Measurements from ENCODE around the gene DHX58. TPM values are rescaled to one million over a fixed set of nuclear protein-coding genes. Genes with fewer than 3 reads are reported as not detected.
A peak's percentile ranks its signal among the peaks of the same experiment; 100 is the strongest.

Gene DHX58
- total RNA-seq, 3 donors from 2014 or later, result 2.0 to 8.4 (median 6.9) TPM

DNA sequence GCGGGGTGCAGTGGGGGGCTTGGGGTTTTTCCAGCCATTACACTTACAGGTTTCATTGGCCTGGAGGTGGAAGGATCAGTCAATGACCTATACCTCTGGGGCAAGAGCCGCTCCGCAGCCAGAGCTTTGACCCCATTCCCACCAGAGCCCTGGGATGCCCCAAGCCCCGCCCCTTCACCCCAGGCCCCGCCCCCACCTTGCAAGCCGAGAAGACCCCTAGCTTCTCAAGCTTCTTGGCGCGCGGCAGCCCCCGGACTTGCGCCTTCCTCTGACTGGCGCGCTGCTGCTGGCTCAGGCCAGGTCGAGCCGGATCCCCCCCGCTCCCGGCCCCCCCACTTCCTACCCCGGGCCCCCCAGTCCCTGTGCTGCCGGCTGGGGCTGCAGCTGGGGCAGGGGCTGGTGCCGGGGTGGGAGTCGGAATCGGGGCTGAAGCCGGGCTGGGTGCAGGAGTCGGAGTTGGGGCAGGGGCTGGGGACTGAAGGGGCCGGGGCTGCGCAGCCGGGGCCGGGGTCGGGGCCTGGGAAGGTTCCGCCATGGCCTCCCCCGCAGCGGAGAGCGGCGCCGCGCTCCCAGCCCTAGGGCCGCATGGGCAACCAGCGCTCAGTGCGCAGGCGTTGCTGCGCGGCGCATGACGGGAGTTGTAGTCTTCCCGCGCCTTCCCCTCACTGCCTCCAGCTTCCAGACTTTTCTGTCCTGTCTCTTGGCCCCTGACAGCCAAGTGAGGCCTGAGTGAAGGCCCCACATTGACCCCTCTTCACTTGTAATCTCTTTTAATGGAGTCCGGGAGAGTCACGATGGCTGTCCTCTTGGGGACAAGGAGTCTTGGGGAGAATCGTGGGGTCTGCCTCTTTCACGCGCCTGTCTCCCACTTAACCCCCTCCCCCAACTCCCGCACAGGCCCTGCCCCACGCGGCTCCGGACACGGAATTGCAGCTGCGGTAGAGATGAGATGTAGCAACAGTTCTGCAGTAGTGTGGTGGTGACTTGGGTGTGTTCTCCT, 8.6 kb upstream of the DHX58 start, which contains the start of gene KAT2A:
TSS of gene KAT2A (minus strand) at position 598 of the 1,000 bp plus-strand sequence. CDS start at position 535, 63 bp downstream.
- Mint-ChIP-seq H3K4me3 (peak within 1 kb of the TSS; percentile 75), H3K9me3 (no peaks in the 10 kb centered on the region), H3K4me1 (ENCODE audit: low read depth) (peaks cover 15% of the 10 kb centered on the region), H3K27me3 (ENCODE audit: low read depth) (no peaks in the 10 kb centered on the region), H3K36me3 (ENCODE audit: insufficient read depth) (peaks cover 18% of the 10 kb centered on the region)
- DNase-seq, result peak; percentile 71
- ATAC-seq, result peak; percentile 95 to 96

DNA sequence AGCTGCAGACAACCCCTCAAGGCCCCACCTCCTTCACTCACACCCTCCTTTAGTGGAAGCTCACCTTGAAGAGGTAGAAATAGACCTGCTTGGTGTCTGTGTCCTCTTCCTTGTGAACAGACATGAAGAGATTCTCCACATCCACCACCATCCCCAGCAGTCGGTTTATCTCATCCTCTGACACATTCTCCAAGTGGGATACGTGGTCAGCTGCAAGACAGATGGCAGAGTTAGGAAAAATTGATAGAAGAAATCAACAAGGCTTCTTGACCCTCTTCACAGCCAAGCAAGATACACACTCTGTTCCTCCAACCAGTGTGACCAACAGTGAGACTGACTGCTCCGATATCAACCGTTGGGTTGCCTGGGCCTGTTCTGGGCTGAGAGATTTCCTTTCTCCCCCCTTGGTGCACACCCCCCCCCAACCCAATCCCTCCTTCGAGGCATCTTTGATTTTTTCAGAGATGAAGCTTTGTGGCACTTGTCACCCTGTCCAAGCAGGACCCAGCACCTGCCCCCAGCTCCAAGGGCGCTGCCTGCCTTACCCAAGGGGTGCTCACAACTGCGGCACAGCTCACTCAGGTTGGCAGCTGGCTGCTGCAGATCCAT, 7.8 kb upstream of the DHX58 start:
- no peak for ATAC-seq
- H3K4me3 Mint-ChIP-seq, result peak overlapping the region; percentile 75

DNA sequence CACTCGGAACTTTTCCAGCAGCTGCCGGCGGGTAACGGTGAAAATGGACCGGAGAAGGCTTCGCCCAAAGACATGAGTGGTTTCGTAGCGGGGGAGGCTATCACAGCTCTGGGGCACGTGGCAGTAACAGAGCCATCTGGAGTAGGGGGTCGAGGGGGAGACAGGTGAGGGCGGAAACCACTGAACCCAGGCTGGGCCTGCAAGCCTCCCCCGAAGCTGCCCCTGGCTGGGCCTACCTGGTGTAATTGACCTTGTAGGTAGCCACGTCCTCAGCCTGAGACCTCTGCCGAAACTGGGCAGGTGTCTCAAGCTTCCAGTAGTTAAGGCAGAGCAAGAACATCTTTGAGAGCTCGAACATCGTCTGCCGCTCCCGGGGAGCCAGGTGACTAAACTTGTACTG, 6.8 kb upstream of the DHX58 start:
- H3K4me3 Mint-ChIP-seq, result peak overlapping the region; percentile 11
- H3K27me3 Mint-ChIP-seq (ENCODE audit: low read depth), result no peaks in the 10 kb centered on the region
- H3K4me1 Mint-ChIP-seq (ENCODE audit: low read depth), result peaks cover 20% of the 10 kb centered on the region
- H3K9me3 Mint-ChIP-seq, result no peaks in the 10 kb centered on the region
- no peak for DNase-seq
- no peak for ATAC-seq
- H3K36me3 Mint-ChIP-seq (ENCODE audit: insufficient read depth), result peaks cover 18% of the 10 kb centered on the region

More for the DNA sequence above, 7.8 kb upstream of the DHX58 start:
- no peaks in the 10 kb centered on the region for H3K9me3 Mint-ChIP-seq
- peaks cover 17% of the 10 kb centered on the region for H3K4me1 Mint-ChIP-seq (ENCODE audit: low read depth)
- peaks cover 18% of the 10 kb centered on the region for H3K36me3 Mint-ChIP-seq (ENCODE audit: insufficient read depth)
- DNase-seq, result no peak
- H3K27me3 Mint-ChIP-seq (ENCODE audit: low read depth), result no peaks in the 10 kb centered on the region

DNA sequence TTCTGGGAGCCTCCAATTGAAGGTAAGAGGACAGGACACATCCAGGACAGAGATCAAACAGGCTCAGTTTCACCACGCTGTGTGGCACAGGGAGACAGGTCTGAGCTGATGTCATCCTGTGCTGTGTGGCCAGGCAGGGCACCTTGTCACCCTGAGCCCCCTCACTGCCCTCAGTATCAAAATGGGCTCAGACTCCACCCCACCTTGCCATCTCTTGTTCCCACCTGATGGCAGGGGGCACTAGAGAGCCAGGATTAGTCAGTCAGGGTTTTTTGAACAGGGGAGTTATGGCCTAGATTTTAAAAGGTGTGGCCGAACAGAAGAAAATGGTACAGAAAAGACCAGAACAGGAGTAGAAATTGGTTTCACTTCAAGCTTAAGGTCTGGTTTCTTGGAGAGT, 6.0 kb upstream of the DHX58 start:
- DNase-seq, result peak; percentile 35
- Mint-ChIP-seq H3K27me3 (ENCODE audit: low read depth) (no peaks in the 10 kb centered on the region), H3K9me3 (no peaks in the 10 kb centered on the region), H3K4me3 (peak overlapping the region; percentile 1), H3K4me1 (ENCODE audit: low read depth) (peaks cover 20% of the 10 kb centered on the region), H3K36me3 (ENCODE audit: insufficient read depth) (peaks cover 19% of the 10 kb centered on the region)
- no peak for ATAC-seq

DNA sequence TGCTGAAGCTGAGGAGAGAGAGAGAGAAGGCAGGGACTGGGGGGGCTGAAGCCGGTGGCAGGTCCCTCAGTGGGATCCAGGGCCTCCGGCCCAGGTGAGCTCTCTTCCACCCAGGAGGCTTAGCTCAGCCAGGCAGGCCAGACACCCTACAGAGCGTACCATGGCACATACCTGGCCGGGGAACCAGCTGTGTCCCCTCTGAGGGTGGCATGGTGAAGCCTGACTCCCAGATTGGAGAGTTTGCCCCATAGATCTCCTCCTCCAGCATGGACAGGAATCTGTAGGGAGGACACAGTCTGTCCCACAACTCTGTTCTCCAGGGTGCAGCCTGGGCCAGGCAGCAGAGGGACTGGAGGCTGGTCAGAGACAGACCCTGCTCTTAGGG, 5.6 kb upstream of the DHX58 start:
- H3K27me3 Mint-ChIP-seq (ENCODE audit: low read depth), result no peaks in the 10 kb centered on the region
- peaks cover 20% of the 10 kb centered on the region for H3K4me1 Mint-ChIP-seq (ENCODE audit: low read depth)
- no peak for DNase-seq
- no peaks in the 10 kb centered on the region for H3K9me3 Mint-ChIP-seq
- H3K36me3 Mint-ChIP-seq (ENCODE audit: insufficient read depth), result peaks cover 19% of the 10 kb centered on the region
- no peak for ATAC-seq
- no peak overlapping the region for H3K4me3 Mint-ChIP-seq

DNA sequence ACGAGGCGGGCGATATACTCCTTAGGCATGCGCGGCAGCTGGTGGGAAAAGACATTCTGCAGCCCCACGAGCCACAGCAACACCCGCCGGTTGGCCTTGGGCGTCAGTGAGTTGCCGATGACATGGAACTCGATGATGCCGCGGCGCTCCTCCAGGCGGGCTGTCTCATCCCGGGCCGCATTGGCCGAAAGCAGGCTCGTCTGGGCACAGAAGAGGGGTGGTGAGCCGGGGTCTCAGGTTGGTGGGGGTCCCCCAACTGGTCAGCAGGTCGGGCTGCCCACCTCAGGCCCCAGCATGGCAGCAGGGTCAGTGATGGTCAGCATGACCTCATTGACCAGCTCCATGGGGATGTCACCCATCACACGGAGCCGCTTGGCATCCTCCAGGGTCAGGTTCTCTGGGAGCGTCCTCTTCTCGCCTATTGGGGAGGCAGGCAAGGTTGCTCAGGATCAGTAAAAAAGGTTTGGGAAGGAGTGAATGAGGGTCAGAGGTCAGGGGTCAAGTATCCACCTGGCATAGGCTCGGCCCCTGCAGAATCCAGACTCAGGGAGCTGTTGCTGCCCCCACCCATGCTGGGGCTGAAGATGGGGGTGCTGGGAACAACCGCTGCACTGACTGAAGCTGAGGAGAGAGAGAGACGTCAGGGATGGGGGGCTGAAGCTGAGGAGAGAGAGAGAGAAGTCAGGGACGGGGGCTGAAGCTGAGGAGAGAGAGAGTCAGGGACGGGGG, 5.0 kb upstream of the DHX58 start:
- no peak overlapping the region for H3K4me3 Mint-ChIP-seq
- H3K36me3 Mint-ChIP-seq (ENCODE audit: insufficient read depth), result peaks cover 19% of the 10 kb centered on the region
- H3K27me3 Mint-ChIP-seq (ENCODE audit: low read depth), result no peaks in the 10 kb centered on the region
- ATAC-seq (no peak), DNase-seq (no peak)
- no peaks in the 10 kb centered on the region for H3K9me3 Mint-ChIP-seq
- H3K4me1 Mint-ChIP-seq (ENCODE audit: low read depth), result peaks cover 25% of the 10 kb centered on the region

DNA sequence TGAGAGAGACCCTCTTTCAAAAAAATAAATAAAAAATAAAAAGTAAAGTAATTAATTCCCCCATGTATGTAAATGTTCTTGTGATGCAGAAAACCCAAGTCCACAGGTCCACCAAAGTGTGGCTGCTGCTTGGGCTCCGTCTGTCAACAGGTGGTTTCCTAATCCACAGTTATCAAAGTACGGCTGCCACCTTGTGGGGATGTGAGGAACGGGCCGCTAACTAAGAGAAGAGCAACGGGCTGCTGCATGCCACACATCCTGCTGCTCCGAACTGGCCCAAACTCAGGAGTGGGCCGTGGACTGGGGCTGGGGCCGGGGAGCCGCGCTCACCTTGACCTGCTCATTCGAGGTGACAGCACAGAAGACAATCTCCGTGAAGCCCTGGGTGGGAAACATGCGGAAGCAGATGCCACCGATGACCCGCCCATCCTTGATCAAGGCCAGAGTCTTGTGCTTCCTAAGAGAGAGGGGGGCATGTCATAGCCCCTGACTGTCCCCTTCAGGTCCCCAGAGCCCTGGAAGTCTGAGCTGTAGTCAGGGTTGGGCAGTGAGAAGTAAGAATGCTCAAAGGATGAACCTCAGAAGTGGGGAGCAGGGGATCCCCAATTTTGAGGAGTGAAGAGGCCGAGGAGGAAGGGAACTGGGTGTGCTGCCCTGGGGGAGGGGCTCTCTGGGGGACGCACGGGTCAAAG, 4.3 kb upstream of the DHX58 start:
- Mint-ChIP-seq H3K27me3 (ENCODE audit: low read depth) (no peaks in the 10 kb centered on the region), H3K4me3 (no peak overlapping the region), H3K36me3 (ENCODE audit: insufficient read depth) (peaks cover 19% of the 10 kb centered on the region), H3K9me3 (no peaks in the 10 kb centered on the region), H3K4me1 (ENCODE audit: low read depth) (peaks cover 31% of the 10 kb centered on the region)
- DNase-seq, result peak; percentile 79
- peak; percentile 12 to 17 for ATAC-seq

DNA sequence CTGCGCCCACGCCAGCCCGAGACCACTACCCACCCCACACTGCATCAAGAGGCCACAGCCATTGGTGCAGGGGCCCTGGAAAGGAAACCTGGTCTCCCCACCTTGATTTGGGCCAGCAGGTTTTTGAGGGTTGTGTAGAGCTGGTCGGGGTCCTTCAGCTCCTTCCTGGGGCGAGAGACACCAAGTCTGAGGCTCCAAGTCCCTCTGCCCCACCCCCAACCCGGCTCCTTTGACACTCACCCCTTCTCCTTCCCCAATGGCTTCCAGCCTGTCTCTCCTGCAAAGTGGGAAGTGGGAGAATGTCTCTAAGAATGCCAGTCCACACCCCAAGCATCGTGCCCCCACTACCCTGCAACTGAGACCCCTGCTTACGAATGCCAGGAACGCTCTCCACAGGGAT, 1.6 kb upstream of the DHX58 start:
- no peaks in the 10 kb centered on the region for H3K27me3 Mint-ChIP-seq (ENCODE audit: low read depth)
- peaks cover 20% of the 10 kb centered on the region for H3K36me3 Mint-ChIP-seq (ENCODE audit: insufficient read depth)
- DNase-seq, result no peak
- H3K9me3 Mint-ChIP-seq, result no peaks in the 10 kb centered on the region
- no peak overlapping the region for H3K4me3 Mint-ChIP-seq
- peaks cover 41% of the 10 kb centered on the region for H3K4me1 Mint-ChIP-seq (ENCODE audit: low read depth)
- ATAC-seq, result no peak

DNA sequence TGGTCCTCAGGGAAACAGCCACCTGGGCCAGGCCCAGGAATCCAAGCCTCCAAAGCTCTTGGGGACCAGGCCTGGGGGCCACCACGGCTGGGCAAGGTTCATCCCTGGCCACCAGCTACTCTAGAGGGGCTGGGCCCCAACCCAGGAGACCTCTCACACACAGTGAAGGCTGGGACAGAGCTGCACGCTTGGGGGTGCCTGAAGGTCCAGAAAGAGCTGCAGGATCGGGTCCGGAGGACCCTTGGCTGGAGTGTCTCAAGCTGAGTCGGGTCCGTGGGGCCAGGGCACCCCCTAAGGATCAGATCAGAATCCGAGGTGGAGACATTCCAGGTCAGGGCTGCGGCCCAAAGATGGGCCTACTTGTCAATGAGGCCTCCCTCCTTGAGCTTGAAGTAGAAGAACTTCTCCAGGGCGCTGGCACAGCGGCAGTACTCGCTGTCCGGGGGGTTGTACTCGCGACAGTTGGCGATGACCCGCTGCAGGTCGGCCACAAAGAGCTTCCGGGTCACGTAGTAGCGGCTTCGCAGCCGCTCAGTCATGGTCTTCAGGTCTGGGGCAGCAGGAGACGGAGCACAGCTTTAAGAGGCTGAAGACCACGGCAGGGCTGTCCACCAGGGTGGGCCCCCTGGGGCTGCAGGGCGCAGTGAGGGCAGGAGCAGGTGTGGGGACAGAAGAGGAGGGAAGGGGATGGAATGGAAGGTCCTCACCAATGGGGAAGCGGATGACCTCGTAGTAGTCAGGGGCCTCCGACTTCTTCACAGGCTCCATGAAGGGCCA, 967 bp upstream of the DHX58 start:
- Mint-ChIP-seq H3K9me3 (no peaks in the 10 kb centered on the region), H3K4me1 (ENCODE audit: low read depth) (peaks cover 42% of the 10 kb centered on the region), H3K27me3 (ENCODE audit: low read depth) (no peaks in the 10 kb centered on the region), H3K4me3 (no peak overlapping the region), H3K36me3 (ENCODE audit: insufficient read depth) (peaks cover 19% of the 10 kb centered on the region)
- DNase-seq, result no peak
- ATAC-seq, result no peak

DNA sequence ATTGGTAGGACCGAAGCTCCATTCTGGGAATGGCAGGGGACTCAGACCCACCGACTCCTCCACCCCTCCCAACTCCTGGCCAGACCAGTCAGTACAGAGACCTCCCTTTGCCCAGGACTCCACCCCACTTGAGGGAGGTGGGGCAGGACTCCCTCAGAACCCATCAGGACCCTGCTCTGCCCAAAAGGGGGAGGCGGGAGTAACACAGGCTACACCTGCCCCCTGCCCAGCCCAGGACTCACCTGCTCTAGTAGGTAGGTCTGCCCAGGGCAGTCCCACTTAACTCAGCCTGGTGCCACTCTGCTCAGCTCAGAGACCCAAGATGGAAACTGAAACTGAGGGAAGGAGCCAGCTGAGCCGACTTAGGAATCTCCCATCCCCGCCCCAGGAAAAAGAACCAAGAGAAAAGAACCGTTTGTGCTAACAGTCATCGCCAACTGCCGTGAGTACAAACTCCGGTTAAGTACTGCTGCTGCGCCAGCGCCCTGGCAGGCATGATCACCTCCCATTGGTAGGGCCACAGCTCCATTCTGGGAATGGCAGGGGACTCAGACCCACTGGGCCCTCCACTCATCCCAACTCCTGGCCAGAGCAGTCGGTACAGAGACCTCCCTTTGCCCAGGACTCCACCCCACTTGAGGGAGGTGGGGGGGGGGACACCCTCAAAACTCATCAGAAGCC, 503 bp downstream of the DHX58 start:
- Mint-ChIP-seq H3K4me1 (ENCODE audit: low read depth) (peaks cover 51% of the 10 kb centered on the region), H3K9me3 (no peaks in the 10 kb centered on the region), H3K36me3 (ENCODE audit: insufficient read depth) (peaks cover 18% of the 10 kb centered on the region), H3K27me3 (ENCODE audit: low read depth) (no peaks in the 10 kb centered on the region), H3K4me3 (peak overlapping the region; percentile 83)
- no peak for DNase-seq
- ATAC-seq, result peak; percentile 12 to 29

DNA sequence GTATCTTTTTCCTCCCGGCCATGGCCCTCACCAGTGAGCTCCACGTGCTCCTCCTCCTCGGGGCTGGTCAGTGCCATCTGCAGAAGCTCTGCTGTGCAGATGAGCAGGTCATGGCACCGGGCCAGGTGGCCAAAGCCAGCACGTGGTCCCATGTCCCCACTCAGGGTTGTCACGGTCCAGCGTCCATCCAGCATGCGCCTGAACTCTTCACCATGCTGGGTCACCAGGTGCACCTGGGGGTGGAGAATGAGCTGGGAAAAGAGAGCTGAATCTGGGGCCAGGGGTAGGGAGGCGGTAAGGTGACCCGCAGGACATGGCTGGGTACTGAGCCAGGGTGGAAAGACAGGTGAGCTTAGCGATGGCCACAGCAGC, 1.3 kb downstream of the DHX58 start:
- DNase-seq (no peak), ATAC-seq (no peak)
- Mint-ChIP-seq H3K36me3 (ENCODE audit: insufficient read depth) (peaks cover 14% of the 10 kb centered on the region), H3K27me3 (ENCODE audit: low read depth) (no peaks in the 10 kb centered on the region), H3K4me1 (ENCODE audit: low read depth) (peaks cover 48% of the 10 kb centered on the region), H3K4me3 (no peak overlapping the region), H3K9me3 (no peaks in the 10 kb centered on the region)

DNA sequence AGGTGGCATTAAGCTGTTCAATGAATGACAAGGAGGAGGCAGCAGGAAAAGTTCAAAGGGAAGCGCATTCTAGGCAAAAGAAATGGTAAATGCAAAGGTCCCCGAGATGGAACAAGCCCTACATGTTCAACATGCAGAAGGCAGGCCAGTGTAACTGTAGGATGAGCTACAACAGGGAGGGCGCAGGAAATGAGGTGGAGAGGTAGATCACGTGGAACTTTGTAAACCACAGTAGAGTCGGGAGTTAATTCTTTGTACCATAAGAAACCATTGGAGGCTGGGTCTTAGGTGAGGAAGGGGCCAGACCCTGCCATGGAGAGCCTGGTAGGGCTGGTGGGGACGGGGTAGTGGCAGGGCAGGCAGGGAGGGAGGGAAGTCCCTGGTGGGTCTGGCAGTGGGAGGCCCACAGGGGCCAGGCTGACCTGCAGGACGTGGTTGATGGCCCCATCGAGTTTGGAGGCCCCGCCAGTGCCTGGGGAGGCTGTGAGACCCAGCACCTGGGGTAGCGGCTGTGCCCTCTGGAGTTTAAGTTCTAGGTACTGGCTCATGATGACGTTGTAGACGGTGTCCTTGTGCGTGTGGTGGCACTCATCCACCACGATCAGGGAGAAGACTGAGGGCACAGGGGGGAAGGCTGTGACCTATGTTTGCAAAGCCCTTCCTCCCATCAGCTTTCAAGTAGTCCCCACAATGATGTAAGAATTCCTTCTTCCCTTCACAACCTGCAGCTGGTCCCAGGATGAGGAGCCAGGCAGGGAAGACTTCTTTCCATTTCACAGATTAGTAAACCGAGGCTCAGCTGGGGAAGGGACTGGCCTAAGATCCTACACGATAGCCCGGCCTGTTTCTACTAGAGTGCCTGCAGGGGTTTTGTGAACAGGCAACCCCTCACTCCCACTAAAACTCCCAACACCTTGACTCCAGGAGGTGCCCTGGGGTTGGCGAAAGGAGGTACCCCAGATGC, 1.9 kb downstream of the DHX58 start:
- H3K9me3 Mint-ChIP-seq, result no peaks in the 10 kb centered on the region

More for the DNA sequence above, 1.9 kb downstream of the DHX58 start:
- H3K27me3 Mint-ChIP-seq (ENCODE audit: low read depth), result no peaks in the 10 kb centered on the region
- DNase-seq (no peak), ATAC-seq (no peak)
- H3K36me3 Mint-ChIP-seq (ENCODE audit: insufficient read depth), result peaks cover 12% of the 10 kb centered on the region
- H3K4me3 Mint-ChIP-seq, result peak overlapping the region; percentile 24
- peaks cover 44% of the 10 kb centered on the region for H3K4me1 Mint-ChIP-seq (ENCODE audit: low read depth)
